AG09319 (cell line): ENCODE results near the gene MAGOH.

ENCODE experiments used
- DNase-seq: peaks from one replicate; pipeline ENCODE4 v3.0.0-alpha.2; 2010; ENCODE audit warnings: low read depth; ENCODE audit errors: extremely low read depth
- CTCF ChIP-seq: IDR thresholded peaks from 2 replicates; pipeline ENCODE4 v1.5.1; 2011; ENCODE audit warnings: low read depth, mild to moderate bottlenecking, inconsistent platforms, low read length, moderate library complexity

The MAGOH gene

GRCh38 chr1:53258216-53258615 lies 19.9 kb upstream of the MAGOH start:
- TF ChIP-seq CTCF = no peak
- no peak for DNase-seq

GRCh38 chr1:53257454-53258081 lies 19.2 kb upstream of the MAGOH start:
- TF ChIP-seq CTCF = no peak
- DNase-seq = no peak

GRCh38 chr1:53256511-53257453 lies 18.5 kb upstream of the MAGOH start:
- no peak for TF ChIP-seq CTCF
- DNase-seq = no peak

GRCh38 chr1:53255031-53255430 lies 16.7 kb upstream of the MAGOH start:
- no peak for DNase-seq
- no peak for TF ChIP-seq CTCF

GRCh38 chr1:53254011-53254640 lies 15.8 kb upstream of the MAGOH start:
- DNase-seq = no peak
- TF ChIP-seq CTCF = no peak

GRCh38 chr1:53250325-53250724 lies 12.0 kb upstream of the MAGOH start:
- DNase-seq = no peak
- no peak for TF ChIP-seq CTCF

GRCh38 chr1:53249706-53250105 lies 11.4 kb upstream of the MAGOH start:
- no peak for TF ChIP-seq CTCF
- DNase-seq = no peak
